Uterus (tissue), 2 donors: Measurements from ENCODE around the gene TMEM183A.

ENCODE experiments used
- CTCF ChIP-seq, 4 experiments: fragments of 200-600 bp in 2 of 4; fragments of 450-650 bp in 2 of 4; sonication (generic) in 2 of 4; IDR thresholded peaks; one replicate each; pipeline ENCODE4 v1.5.1; 2016 to 2019; ENCODE audit warnings: antibody characterized with exemption in 4 of 4, mild to moderate bottlenecking in 2 of 4, moderate library complexity in 1 of 4
- POLR2A ChIP-seq, 2 donors: fragments of 450-650 bp; IDR thresholded peaks; one replicate each; pipeline ENCODE4 v1.6.1; 2016; ENCODE audit warnings: antibody characterized with exemption in 2 of 2, mild to moderate bottlenecking in 1 of 2, moderate library complexity in 1 of 2

GRCh38 chr1:203056516-203056915 lies 49.3 kb downstream of the TMEM183A start:
- TF ChIP-seq CTCF (IDR thresholded peaks at IDR 0.05) (no peak), POLR2A (IDR thresholded peaks at IDR 0.05) (no peak)
